Measurements from ENCODE around the gene PDLIM5.
"Not testable (repeated sequence)": the region's sequence is repeated elsewhere in the genome, so short reads cannot be mapped to it uniquely, and the experiment has no call there.

The PDLIM5 gene

GRCh38 chr4:94500685-94501084, 48.9 kb downstream of the PDLIM5 start:
- no peak for DNase-seq

- DNase-seq: no peak
Measured at GRCh38 chr4:94504545-94504944, 52.8 kb downstream of the PDLIM5 start.

- DNase-seq: no peak
Measured at GRCh38 chr4:94506822-94507221, 55.1 kb downstream of the PDLIM5 start.

- DNase-seq: no peak
Measured at GRCh38 chr4:94507281-94507680, 55.5 kb downstream of the PDLIM5 start.

GRCh38 chr4:94507708-94508107, 56.0 kb downstream of the PDLIM5 start:
- peak; percentile 84 for DNase-seq

- no peak for DNase-seq
Measured at GRCh38 chr4:94508296-94508695, 56.6 kb downstream of the PDLIM5 start.

GRCh38 chr4:94508806-94509205, 57.1 kb downstream of the PDLIM5 start:
- DNase-seq: no peak

- DNase-seq: no peak
Measured at GRCh38 chr4:94511591-94511990, 59.8 kb downstream of the PDLIM5 start.

- not testable (repeated sequence) for DNase-seq
Measured at GRCh38 chr4:94513532-94513931, 61.8 kb downstream of the PDLIM5 start.

- DNase-seq: no peak
Measured at GRCh38 chr4:94515365-94515764, 63.6 kb downstream of the PDLIM5 start.

GRCh38 chr4:94516067-94516466, 64.3 kb downstream of the PDLIM5 start:
- peak; percentile 79 for DNase-seq

GRCh38 chr4:94516999-94517398, 65.3 kb downstream of the PDLIM5 start:
- peak; percentile 31 for DNase-seq

- no peak for DNase-seq
Measured at GRCh38 chr4:94517492-94517891, 65.8 kb downstream of the PDLIM5 start.

- DNase-seq: no peak
Measured at GRCh38 chr4:94519019-94519418, 67.3 kb downstream of the PDLIM5 start.

- DNase-seq: no peak
Measured at GRCh38 chr4:94519925-94520789, 68.4 kb downstream of the PDLIM5 start.

- DNase-seq: no peak
Measured at GRCh38 chr4:94523033-94523580, 71.4 kb downstream of the PDLIM5 start.

- DNase-seq: peak; percentile 39
Measured at GRCh38 chr4:94523617-94524016, 71.9 kb downstream of the PDLIM5 start.

- DNase-seq: no peak
Measured at GRCh38 chr4:94525993-94526728, 74.4 kb downstream of the PDLIM5 start.

GRCh38 chr4:94527556-94528233, 76.0 kb downstream of the PDLIM5 start:
- DNase-seq: no peak

GRCh38 chr4:94528792-94529451, 77.2 kb downstream of the PDLIM5 start:
- no peak for DNase-seq

- no peak for DNase-seq
Measured at GRCh38 chr4:94530073-94530472, 78.3 kb downstream of the PDLIM5 start.

GRCh38 chr4:94531991-94532789, 80.4 kb downstream of the PDLIM5 start:
- no peak for DNase-seq

Measured in HCEC 1CT (cell line).